GM18867 (cell line): ENCODE measurements around the gene GALNT2.

Experiments
- ATAC-seq: cut with Tn5 transposase; IDR thresholded peaks from one replicate; pipeline ENCODE4 v1.9.1; 2021; ENCODE audit warnings: mild to moderate bottlenecking, moderate library complexity; ENCODE audit not compliant: unreplicated experiment

GALNT2 gene

DNA sequence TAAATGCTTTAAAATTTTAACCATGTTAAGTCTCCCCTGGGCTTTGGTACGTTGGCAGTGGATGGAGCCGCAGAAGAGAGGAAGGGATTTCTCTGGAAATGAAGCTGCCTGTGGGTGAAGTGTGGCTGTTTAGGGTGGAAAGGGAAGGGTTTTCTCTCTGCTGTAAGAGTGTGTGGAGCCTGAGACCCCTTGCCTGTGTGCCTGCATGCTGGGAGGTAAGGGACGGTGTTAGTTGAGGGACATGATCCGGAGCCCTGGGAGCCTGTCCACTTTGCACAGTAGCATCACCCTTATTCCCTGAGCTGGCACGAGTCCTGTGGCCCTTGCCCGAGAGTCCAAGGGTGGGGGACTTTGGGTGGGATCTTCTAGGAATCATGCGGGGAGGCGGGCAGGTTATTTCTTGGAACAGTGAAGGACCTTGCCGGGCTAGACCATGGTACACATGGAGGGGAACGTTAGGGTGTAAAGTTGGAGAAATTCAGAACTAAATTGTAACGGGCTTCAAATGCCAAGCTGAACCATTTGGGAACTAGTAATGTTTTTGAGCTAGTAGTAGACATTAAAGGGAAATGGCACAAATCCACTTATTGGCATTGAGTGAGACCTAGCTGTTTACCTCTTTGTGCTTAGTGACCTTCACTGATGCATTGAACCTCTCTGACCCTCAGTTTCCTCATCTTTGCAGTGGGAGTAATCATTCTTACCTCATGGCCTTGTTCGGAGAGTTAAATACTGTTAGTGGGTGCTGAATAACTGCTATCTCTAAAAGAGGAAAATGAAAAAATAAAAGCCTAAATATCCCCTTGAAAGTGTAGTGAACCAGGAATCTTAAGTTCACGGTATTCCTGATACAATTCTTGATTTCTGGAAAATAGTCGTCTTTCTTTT is 3.5 kb downstream of the GALNT2 start:
- no peak for ATAC-seq

- ATAC-seq: no peak
These were observed 4.3 kb downstream of the GALNT2 start for GRCh38 chr1:230071316-230071715.

DNA sequence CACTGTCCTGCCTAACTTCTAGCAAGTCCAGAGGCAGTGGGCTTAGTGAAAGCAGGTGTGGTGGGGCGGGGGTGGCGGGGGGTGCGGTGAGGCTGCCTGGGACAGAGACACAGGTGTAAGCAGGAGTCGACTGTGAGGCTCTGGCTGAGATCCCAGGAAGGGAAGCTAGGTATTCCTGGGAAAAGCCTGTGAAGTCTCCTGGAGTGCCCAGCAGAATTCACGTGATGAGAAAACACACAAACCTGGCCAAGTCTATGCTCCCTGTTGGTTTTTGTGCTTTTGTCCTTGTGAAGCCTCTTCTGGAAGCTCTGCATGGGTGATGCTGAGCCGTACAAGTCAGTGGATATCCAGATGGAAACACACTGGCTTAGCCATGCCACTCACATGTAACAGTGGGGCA is 5.3 kb downstream of the GALNT2 start:
- no peak for ATAC-seq

DNA sequence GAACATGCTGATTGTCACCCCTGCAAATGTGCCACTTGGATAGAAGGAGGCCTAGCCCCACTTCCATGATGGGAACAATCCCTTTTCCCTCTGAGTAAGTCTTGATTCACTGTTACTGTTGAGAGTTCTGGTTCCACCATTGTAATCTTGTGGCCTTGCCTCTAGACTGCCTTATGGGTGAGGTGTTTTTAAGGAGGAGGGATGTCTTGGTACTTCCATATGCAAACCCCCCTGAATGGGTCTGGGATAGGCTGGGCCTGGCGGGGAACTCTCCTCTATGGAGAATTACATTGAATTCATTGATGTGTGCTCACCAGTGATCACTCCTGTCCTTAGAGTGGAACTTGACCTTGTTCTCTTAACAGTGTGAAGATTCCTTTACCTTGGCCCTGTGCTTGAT is 5.8 kb downstream of the GALNT2 start:
- ATAC-seq: no peak

DNA sequence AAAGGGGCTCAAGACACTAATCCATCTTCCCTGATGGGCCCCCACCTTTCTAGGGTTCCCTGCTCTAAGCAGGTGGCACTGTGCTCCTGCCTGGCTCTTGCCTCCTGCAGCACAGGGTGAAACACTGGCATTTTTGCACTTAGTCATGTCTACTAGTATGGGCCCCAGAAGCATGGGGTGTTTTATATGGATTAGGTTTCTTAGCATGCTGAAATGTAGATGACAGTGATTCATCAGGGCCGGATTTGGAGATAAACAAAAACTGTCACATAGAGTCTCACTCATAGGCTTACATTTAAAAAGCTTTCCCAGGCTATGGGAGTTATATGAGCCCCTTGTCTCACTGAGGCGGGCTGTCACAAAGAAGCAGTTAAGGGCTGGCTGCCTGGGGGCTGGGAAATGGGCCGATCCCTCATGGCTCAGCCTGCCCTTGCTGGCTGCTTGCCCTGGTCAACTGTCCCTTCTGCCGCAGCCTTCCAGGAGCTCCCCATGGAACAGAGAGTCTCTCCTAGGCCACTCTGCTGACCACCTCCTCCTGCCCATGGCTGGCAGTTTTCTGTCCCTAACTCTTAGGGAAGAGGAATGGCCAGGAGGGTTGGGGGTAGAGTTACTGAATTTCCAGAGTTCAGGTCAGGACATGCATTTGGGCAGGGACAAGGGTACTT is 6.5 kb downstream of the GALNT2 start:
- no peak for ATAC-seq

- no peak for ATAC-seq
These were observed 7.2 kb downstream of the GALNT2 start for GRCh38 chr1:230074270-230074669.

DNA sequence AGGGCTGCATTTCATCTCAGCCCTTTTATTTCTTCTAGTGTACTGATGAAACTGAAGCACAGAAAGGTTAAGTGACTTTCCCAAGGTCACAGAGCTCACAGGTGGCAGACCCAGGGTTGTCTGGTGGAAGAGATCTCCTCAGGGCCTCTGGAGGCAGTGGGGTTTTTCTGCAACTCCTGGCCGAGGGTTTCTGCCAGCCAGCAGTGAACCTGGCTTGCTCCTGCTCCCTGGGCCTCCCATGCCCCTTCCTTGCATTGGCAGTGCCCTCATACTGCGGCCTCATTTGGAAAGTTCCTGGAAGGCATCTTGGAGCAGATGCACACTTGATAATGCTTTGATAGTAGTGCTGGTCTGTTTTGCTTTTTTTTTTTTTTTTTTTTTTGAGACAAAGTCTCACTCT is 7.7 kb downstream of the GALNT2 start:
- ATAC-seq: no peak

DNA sequence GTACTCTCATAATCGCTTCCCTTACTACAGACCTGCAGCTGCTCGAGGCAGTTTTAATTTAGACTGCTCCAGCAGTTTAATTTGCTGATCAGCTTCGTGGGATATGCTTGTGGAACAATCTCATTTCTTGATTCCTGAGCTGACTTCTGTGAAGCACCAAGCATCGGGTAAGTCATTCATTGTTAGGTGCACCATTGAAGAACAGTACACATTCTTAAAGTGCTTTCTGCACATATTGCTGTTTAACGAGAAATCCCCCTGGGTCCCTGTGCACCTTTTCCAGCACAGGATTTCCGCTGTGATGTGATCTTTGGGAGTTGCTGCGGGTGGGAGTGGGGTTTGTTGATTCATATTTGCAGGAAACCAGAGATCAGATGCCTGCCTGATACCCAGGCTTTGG is 9.1 kb downstream of the GALNT2 start:
- ATAC-seq: no peak

DNA sequence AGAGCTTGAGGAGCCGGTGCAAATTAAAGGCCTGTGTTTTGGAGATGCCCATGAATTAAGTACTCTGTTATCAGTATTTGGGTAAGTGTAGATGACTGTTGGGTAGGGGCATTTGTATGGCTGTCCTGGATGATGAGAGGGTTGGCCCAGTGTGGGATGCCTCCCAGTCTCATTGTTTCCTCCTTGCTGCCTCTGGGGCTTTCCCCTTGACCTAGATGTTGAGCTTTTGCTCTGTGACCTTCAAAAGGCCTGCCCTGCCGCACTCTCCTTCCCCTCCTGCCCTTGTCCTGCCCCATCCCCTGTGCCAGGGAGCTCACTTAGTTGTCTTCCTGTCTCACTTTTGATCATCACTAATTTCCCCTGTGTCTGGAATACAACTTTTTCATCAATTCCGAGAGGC is 10.0 kb downstream of the GALNT2 start:
- ATAC-seq: no peak

DNA sequence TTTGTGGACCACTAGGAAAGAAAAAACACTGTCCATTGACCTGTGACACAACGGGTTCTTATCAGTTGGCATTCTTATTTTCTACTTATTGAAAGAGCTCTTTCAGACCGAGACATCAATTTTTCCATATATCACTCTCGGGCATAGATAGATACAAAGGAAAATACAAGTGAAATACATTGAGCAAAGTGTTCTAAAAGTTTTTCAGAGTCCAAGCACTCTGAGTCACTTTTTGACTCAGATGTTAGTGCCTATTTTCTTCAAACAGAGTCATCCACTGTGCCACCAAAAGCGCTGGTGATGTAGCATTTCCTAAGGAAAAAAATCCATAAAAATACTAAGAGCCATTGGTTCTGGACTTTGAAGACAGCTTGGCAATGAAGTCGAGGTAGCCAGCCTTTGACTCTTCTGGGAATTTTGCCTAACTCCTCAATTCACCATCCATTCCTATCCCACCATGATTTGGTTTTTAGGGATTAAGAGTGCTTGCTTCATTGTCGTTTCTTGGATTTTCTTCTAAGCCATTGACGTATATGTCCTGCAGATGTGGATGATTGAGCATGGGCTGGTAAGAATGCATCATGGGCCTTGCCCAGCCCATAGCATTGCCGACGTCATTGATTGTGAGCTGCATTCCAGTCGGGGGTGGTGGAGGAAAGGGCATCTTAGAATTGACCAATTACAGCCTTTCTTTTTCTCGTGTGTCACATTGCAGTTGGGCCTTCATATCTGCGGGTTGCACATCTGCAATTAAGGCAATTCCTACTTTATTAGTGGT is 10.6 kb downstream of the GALNT2 start:
- no peak for ATAC-seq

GRCh38 chr1:230079199-230080024 is 12.4 kb downstream of the GALNT2 start:
- ATAC-seq: no peak

DNA sequence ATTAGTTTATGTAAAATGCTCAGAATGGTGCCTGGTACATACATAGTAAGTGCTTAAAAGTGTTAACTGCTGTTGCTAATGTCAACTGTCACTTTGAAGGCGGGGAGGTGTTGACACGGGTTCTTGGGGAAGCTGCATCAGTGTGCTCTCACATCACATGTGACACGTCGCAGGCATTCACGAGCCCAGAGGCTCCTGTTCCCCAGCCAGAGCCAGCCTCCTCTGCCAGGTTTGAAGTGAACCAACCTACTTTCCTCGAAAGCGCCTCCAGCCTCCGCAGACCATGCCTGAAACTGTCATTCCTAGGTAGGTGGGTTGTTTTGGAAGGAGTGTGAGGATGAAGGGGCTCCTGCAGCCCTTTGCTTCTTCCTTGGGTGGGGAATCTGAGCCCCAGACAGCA is 13.8 kb downstream of the GALNT2 start:
- no peak for ATAC-seq

- ATAC-seq: no peak
These were observed 14.7 kb downstream of the GALNT2 start for GRCh38 chr1:230081751-230082150.

DNA sequence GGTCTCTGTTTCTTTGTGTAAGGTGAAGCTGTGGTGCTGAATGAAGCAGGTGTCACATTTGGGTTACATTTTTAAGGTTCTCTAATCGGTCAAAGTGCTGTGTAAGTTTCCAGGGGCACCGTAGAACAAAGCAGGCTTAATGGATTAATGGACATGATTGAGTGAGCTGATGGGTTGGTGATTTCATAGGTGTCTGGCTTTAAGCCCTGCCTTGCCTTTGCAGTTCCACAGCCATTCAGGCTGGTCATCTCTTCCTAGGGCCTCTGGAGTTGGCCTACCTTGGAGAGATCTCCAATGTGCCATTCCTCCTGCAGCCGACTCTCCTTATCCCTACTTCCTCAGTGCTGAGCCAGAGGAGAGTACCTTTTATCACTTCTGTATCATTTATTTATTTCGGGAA is 15.2 kb downstream of the GALNT2 start:
- ATAC-seq: no peak

DNA sequence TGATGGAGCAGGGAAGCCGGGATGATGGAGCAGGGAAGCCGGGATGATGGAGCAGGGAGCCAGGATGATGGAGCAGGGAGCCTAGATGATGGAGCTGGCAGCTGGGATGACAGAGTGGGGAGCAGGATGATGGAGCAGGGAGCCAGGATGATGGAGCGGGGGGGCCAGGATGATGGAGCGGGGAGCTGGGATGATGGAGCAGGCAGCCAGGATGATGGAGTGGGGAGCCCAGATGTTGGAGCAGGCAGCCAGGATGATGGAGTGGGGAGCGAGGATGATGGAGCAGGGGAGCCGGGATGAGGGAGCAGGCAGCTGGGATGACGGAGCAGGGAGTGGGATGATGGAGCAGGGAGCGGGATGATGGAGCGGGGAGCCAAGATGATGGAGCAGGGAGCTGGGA is 16.0 kb downstream of the GALNT2 start:
- ATAC-seq: no peak

- ATAC-seq: no peak
These were observed 16.8 kb downstream of the GALNT2 start for GRCh38 chr1:230083746-230084407.

GRCh38 chr1:230084408-230085177 is 17.6 kb downstream of the GALNT2 start:
- ATAC-seq: no peak

DNA sequence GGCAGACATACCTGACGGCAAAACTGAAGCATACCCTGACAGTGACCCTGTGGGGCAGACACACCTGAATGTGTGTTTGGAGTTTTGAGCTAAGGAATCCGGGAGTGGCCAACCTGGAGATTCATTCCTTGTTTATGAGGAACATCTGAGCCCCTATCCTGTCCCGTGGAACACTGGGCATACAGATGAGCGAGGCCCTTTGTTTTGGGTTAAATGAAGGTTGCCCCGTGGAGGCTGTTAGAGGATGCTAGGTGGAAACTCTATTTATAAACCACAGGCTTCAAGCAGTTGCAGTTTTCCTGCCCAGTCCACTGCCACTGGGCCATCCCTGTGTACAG is 18.1 kb downstream of the GALNT2 start:
- no peak for ATAC-seq

GRCh38 chr1:230086151-230086550 is 19.1 kb downstream of the GALNT2 start:
- ATAC-seq: no peak
